ENCODE data around the gene PRKCA.

DNA sequence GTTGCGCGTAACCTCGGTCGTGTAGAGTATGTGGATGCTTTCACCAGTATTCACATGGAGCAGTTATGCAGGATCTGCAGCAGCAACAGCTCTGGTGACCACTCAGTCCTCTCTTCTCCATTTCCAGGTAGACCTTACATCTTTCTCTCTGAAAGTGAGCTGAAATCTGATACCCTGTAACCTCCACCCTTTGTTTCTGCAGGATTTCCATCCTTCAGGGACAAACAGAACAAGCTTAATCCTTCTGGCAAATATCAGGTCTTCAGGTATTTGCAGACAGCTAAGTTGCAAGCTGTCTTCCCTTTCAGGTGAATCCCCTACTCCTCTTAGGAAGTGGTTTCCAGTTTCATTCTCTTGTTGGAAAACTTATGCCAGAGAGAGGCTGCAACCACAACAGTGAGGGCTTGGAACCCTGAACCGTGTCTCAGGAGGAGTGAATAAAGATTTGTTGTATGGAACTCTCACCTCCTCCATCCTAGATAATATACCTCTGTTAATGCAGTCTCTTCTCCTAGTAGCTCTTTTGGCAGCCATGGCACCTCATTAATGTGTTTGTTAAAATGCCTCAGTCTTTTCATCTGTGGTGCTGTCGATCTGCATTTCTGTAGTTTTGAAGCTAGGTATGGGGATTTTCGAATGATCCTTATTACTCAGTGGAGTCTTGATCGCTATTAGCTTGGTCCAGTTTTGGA is 172.5 kb downstream of the PRKCA start:
- TF ChIP-seq, protein P1, sequence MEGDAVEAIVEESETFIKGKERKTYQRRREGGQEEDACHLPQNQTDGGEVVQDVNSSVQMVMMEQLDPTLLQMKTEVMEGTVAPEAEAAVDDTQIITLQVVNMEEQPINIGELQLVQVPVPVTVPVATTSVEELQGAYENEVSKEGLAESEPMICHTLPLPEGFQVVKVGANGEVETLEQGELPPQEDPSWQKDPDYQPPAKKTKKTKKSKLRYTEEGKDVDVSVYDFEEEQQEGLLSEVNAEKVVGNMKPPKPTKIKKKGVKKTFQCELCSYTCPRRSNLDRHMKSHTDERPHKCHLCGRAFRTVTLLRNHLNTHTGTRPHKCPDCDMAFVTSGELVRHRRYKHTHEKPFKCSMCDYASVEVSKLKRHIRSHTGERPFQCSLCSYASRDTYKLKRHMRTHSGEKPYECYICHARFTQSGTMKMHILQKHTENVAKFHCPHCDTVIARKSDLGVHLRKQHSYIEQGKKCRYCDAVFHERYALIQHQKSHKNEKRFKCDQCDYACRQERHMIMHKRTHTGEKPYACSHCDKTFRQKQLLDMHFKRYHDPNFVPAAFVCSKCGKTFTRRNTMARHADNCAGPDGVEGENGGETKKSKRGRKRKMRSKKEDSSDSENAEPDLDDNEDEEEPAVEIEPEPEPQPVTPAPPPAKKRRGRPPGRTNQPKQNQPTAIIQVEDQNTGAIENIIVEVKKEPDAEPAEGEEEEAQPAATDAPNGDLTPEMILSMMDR (IDR thresholded peaks at IDR 0.05; ENCODE audit: low read depth, low read length, missing input control): no peak
- TF ChIP-seq, protein P2, sequence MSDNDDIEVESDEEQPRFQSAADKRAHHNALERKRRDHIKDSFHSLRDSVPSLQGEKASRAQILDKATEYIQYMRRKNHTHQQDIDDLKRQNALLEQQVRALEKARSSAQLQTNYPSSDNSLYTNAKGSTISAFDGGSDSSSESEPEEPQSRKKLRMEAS (IDR thresholded peaks at IDR 0.05): no peak
- no peak for TF ChIP-seq FOXA1 (IDR thresholded peaks at IDR 0.05)
- TF ChIP-seq JUND (IDR thresholded peaks at IDR 0.05): no peak

Data from liver (tissue), 3 donors.